Spleen (tissue), 11 donors: ENCODE results near the gene MSANTD2. TPM values are rescaled to one million over a fixed set of nuclear protein-coding genes. Genes with fewer than 3 reads are reported as not detected.

Experiments used
- DNase-seq: peaks from one replicate; pipeline ENCODE4 v3.0.0-alpha.2; 2020
- H3K27ac ChIP-seq, 8 donors: fragments of 200-600 bp; sonication (generic) in 7 of 8; 1 replicate in 4 of 8; 2 replicates in 4 of 8; pipeline versions ENCODE4 v1.5.0 to v1.8.0; 2016 to 2021; ENCODE audit warnings: inconsistent platforms in 4 of 8, mild to moderate bottlenecking in 4 of 8, moderate library complexity in 1 of 8
- H3K27me3 ChIP-seq, 7 donors: fragments of 200-600 bp; sonication (generic) in 6 of 7; replicated peaks in 1 of 7; 1 replicate in 4 of 7; 2 replicates in 3 of 7; pipeline versions ENCODE4 v1.5.0 to v1.8.0; 2016 to 2021; ENCODE audit warnings: inconsistent platforms in 3 of 7, mild to moderate bottlenecking in 1 of 7
- H3K36me3 ChIP-seq, 6 donors: fragments of 200-600 bp; sonication (generic) in 5 of 6; 1 replicate in 4 of 6; 2 replicates in 2 of 6; pipeline versions ENCODE4 v1.5.0 to v1.8.0; 2016 to 2021; ENCODE audit warnings: inconsistent platforms in 2 of 6
- H3K4me1 ChIP-seq, 6 donors: fragments of 200-600 bp; sonication (generic) in 5 of 6; 1 replicate in 3 of 6; 2 replicates in 3 of 6; pipeline versions ENCODE4 v1.5.0 to v1.8.0; 2016 to 2021; ENCODE audit warnings: inconsistent platforms in 3 of 6
- H3K4me3 ChIP-seq, 8 donors: fragments of 200-600 bp; sonication (generic) in 7 of 8; 1 replicate in 4 of 8; 2 replicates in 4 of 8; pipeline versions ENCODE4 v1.5.0 to v1.8.0; 2016 to 2021; ENCODE audit warnings: inconsistent platforms in 4 of 8, mild to moderate bottlenecking in 4 of 8, moderate library complexity in 2 of 8
- H3K9me3 ChIP-seq, 8 donors: fragments of 200-600 bp; sonication (generic) in 7 of 8; 1 replicate in 4 of 8; 2 replicates in 4 of 8; pipeline versions ENCODE4 v1.5.0 to v1.8.0; 2016 to 2021; ENCODE audit warnings: inconsistent platforms in 4 of 8
- POLR2A ChIP-seq, 3 donors: fragments of 450-650 bp; IDR thresholded peaks; one replicate each; pipeline ENCODE4 v1.5.1; 2017; ENCODE audit warnings: antibody characterized with exemption in 3 of 3, mild to moderate bottlenecking in 1 of 3
- POLR2AphosphoS5 ChIP-seq, 3 donors: sonication (generic); formaldehyde crosslinking; IDR thresholded peaks; one replicate each; pipeline ENCODE4 v1.5.1; 2017; ENCODE audit warnings: antibody characterized with exemption in 3 of 3
- WGBS, 5 donors: extraction: QIAGEN DNeasy Blood & Tissue Kit in 3 of 5; methylation state at CpG; one replicate each; pipeline versions ENCODE4 v1.1.5 to v1.1.7; 2013 to 2018; 5-methylcytosine and 5-hydroxymethylcytosine counted together
- intact Hi-C: fragments of 100-400 bp; cut with DNase I; formaldehyde crosslinking; loops from one replicate; pipeline ENCODE4 v1.15.0; 2023; ENCODE audit warnings: low total_unique reads
- polyA plus RNA-seq, 3 donors: library from polyadenylated mRNA; stranded (reverse); fragments of 200-250 nt; gene quantifications; one replicate each; pipeline ENCODE4 v1.2.1, GENCODE V29; 2013
- total RNA-seq, 7 donors: library from RNA; depleted of rRNA in 3 of 7; stranded (reverse); fragments of >200 nt in 3 of 7; fragmentation: NEBNext Ultra II Directional in 4 of 7; extraction: Animal tissue kit (Norgen Biotek cat#: 25700) in 4 of 7; gene quantifications; one replicate each; pipeline versions ENCODE4 v1.1.0 to v1.2.1, GENCODE V29; 2016 to 2021
- TF ChIP-seq, protein P1 (sequence below), 11 experiments: fragments of 200-600 bp in 7 of 11; fragments of 450-650 bp in 4 of 11; sonication (generic) in 4 of 11; IDR thresholded peaks in 8 of 11; conservative IDR thresholded peaks in 3 of 11; 1 replicate in 7 of 11; 2 replicates in 4 of 11; pipeline versions ENCODE4 v1.4.0 to v1.8.0; 2016 to 2021; ENCODE audit warnings: antibody characterized with exemption in 11 of 11, inconsistent platforms in 4 of 11, mild to moderate bottlenecking in 1 of 11
- donor health status: healthy with polysubstance abuse.
- donor health status: DM: no; HTN: no; CAD: no; lungs with moderate emphysema.
- donor health status: DM: no; HTN: no; CAD: no.
- donor health status: Bipolar disorder and iron deficiency.
- donor health status: healthy.
- donor health status: DM: no; HTN: no; CAD: no.
- donor health status: DM: yes; HTN: yes; CAD: no.

Gene MSANTD2
- total and polyA plus RNA-seq, 10 donors: 9.5 to 25.8 (median 18.8) TPM

DNA sequence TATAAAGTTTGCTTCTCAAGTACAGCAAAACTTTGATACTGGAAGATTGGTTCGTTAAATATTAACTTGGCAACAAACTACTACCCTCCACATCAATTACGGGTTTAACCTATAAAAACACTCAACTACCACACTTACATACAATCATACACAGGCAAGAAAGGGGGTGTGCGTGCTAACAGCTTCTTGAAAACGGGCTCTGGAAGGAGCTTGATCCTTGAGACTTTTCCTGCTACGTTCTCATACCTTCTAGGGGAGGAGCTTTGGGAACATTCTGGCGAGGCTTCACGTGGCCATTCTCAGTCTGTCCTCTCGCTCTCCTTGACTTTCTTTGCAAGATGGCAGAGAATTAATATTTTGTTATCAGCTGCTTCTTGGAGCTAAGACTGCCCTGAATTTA, 31.3 kb downstream of the MSANTD2 start:
- intact Hi-C loops: no loop called here
- Histone ChIP-seq H3K4me3 (no peak overlapping the region), H3K27me3 (no peaks in the 10 kb centered on the region), H3K27ac (no peak overlapping the region), H3K4me1 (peaks cover 0 to under 1% (median 0%) of the 10 kb centered on the region in 6 donors), H3K36me3 (peaks cover 0 to 75% (median 29%) of the 10 kb centered on the region in 6 donors), H3K9me3 (no peaks in the 10 kb centered on the region)
- WGBS, 5 donors: 86 to 93% (median 92%) methylated on average over 8 of the region's 8 CpGs
- DNase-seq: no peak
- TF ChIP-seq, protein P1, sequence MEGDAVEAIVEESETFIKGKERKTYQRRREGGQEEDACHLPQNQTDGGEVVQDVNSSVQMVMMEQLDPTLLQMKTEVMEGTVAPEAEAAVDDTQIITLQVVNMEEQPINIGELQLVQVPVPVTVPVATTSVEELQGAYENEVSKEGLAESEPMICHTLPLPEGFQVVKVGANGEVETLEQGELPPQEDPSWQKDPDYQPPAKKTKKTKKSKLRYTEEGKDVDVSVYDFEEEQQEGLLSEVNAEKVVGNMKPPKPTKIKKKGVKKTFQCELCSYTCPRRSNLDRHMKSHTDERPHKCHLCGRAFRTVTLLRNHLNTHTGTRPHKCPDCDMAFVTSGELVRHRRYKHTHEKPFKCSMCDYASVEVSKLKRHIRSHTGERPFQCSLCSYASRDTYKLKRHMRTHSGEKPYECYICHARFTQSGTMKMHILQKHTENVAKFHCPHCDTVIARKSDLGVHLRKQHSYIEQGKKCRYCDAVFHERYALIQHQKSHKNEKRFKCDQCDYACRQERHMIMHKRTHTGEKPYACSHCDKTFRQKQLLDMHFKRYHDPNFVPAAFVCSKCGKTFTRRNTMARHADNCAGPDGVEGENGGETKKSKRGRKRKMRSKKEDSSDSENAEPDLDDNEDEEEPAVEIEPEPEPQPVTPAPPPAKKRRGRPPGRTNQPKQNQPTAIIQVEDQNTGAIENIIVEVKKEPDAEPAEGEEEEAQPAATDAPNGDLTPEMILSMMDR (IDR thresholded peaks at IDR 0.05 in 8 of 11, conservative IDR thresholded peaks at IDR 0.05 in 3 of 11): no peak

DNA sequence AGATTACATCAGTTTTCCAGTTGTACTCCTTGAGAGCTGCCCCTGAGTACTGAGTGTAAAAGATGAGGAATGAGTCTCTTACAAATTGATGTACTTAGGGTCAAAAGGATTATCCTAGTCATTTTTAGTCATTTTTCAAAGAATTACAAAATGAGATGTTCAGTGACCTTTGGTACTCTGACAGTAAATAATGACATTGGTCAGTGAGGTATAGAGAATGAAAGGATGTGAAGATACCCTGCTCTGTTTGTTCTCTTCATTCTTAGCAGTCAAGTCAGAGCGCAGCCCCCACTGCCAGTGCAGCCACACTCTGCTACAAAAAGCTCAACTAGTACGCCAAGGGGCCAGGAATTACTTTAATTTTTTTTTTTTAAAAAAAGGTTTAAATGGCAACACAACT, 34.0 kb downstream of the MSANTD2 start:
- no peak for DNase-seq
- no peak overlapping the region for H3K27ac ChIP-seq
- intact Hi-C loops: no loop called here
- TF ChIP-seq, protein P1 (IDR thresholded peaks at IDR 0.05 in 8 of 11, conservative IDR thresholded peaks at IDR 0.05 in 3 of 11): no peak
- TF ChIP-seq POLR2A (IDR thresholded peaks at IDR 0.05): no peak
- TF ChIP-seq POLR2AphosphoS5 (IDR thresholded peaks at IDR 0.05): no peak
- no peaks in the 10 kb centered on the region for H3K9me3 ChIP-seq
- H3K27me3 ChIP-seq: peaks cover 0 to 20% (median 16%) of the 10 kb centered on the region in 7 donors
- no peak overlapping the region for H3K4me3 ChIP-seq
- H3K36me3 ChIP-seq: peaks cover 0 to 52% (median 17%) of the 10 kb centered on the region in 6 donors
- WGBS, 5 donors: 92 to 99% (median 97%) methylated on average over 2 of the region's 2 CpGs
- peaks cover 5 to 29% (median 24%) of the 10 kb centered on the region in 6 donors for H3K4me1 ChIP-seq

DNA sequence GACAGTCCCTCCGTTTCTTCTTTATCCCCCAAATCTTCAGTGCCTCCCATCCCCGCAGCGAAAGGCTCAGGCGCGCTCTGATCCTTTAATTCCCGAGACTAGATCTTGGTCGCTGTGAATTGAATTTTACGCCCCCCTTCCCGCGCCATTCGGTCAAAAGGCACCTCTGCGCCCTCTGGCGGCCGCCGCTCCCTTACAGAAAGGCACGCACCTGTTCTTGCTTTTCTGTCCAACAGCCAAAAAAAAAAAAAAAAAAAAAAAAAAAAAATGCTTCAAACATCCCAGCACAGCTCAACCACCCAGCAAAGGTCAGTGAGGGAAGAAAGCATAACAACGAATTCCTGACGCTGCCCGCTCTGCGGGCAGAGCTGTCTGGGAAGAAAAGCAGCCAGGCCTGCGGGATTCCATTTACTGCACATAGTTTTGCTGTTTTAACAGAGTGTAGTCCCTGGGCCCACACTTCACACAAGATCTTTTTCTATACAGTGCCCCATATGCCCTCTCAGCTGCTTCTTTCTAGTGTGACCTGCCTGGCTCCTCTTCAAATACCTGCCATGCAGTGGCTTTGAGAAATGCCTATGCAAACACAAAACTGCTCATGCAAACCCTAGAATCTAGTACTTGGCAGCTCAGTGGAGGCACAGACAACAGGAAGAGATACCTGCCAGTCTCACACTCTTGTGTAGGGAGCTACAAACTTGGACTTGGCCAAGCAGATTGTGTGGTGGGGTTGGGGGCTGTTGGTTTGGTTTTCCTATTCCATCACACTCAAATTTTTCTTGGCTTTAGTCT, 36.9 kb downstream of the MSANTD2 start:
- TF ChIP-seq, protein P1 (IDR thresholded peaks at IDR 0.05 in 8 of 11, conservative IDR thresholded peaks at IDR 0.05 in 3 of 11): peak; percentile 55 to 90 (median 81)
- TF ChIP-seq POLR2AphosphoS5 (IDR thresholded peaks at IDR 0.05) (peak in 2 of 3 donors; percentile 5 to 49), POLR2A (IDR thresholded peaks at IDR 0.05) (no peak)
- peak; percentile 94 for DNase-seq
- peak overlapping the region; percentile 48 to 81 (median 62) for H3K4me3 ChIP-seq

DNA sequence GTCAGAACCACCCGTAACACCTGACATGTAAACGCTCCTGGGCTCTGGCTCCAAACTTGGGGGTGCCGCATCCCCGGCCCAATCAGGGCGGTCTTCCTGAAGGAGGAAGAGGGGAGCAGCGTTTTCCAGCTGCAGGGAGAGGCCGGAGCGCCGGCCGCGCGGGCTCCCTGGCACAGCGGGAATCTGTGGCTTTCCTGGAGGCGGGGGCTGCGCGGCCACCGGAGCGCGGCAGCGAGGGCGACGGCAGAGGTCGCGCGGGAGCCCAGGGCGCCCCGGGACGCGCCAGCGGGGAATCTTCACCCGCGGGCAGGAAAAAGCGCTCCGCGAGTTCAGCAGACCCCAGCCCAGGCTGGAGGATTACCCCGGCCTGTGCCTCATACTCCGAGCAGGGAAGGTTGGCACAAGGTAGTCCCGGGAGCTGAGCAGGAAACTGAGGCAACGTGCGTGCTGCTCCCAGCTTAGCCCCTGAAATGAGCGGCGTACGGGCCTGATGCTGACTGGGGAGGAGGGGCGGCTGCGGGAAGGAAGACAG, 37.5 kb downstream of the MSANTD2 start:
- DNase-seq: peak; percentile 84

More for the DNA sequence above, 36.9 kb downstream of the MSANTD2 start:
- Histone ChIP-seq H3K36me3 (peaks cover 0 to 27% (median 10%) of the 10 kb centered on the region in 6 donors), H3K9me3 (no peaks in the 10 kb centered on the region), H3K27me3 (peaks cover 0 to 48% (median 34%) of the 10 kb centered on the region in 7 donors), H3K4me1 (peaks cover 29 to 57% (median 52%) of the 10 kb centered on the region in 6 donors), H3K27ac (peak overlapping the region in 5 of 8 donors; percentile 69 to 83 (median 81))
- 8 to 9% (median 8%) methylated on average over 21 of the region's 21 CpGs for WGBS, 5 donors
- intact Hi-C loops: loop anchor here (5.0 kb wide), 1 partner anchor 91 kb away; the partner anchor contains the start of genes SIAE and SPA17

More for the DNA sequence above, 37.5 kb downstream of the MSANTD2 start:
- 0 to 1% (median 0%) methylated on average over 13 to 45 of the region's 45 CpGs for whole genome bisulfite sequencing, 5 donors
- Histone ChIP-seq H3K27ac (peak overlapping the region in 6 of 8 donors; percentile 26 to 83 (median 76)), H3K4me1 (peaks cover 32 to 63% (median 58%) of the 10 kb centered on the region in 6 donors), H3K4me3 (peak overlapping the region; percentile 48 to 81 (median 62)), H3K36me3 (peaks cover 0 to 23% (median 9%) of the 10 kb centered on the region in 6 donors), H3K27me3 (peaks cover 0 to 54% (median 34%) of the 10 kb centered on the region in 7 donors), H3K9me3 (no peaks in the 10 kb centered on the region)
- TF ChIP-seq POLR2AphosphoS5 (IDR thresholded peaks at IDR 0.05): peak in 1 of 3 donors; percentile 28
- no peak for TF ChIP-seq POLR2A (IDR thresholded peaks at IDR 0.05)
- intact Hi-C loops: loop anchor here (5.0 kb wide), 1 partner anchor 90 kb away; the partner anchor contains the start of genes SIAE and SPA17
